HG03039 (cell line): ENCODE measurements around the gene PCK1.

Experiments used
- ATAC-seq: cut with Tn5 transposase; IDR thresholded peaks from one replicate; pipeline ENCODE4 v1.9.1; 2021; ENCODE audit warnings: mild to moderate bottlenecking, moderate library complexity; ENCODE audit not compliant: unreplicated experiment

PCK1 gene

GRCh38 chr20:57559658-57560553, 1.0 kb upstream of the PCK1 start:
- no peak for ATAC-seq

- ATAC-seq, result no peak
Measured at GRCh38 chr20:57561356-57562279, 708 bp downstream of the PCK1 start.

GRCh38 chr20:57562541-57563465, 1.9 kb downstream of the PCK1 start:
- no peak for ATAC-seq

GRCh38 chr20:57563522-57563921, 2.6 kb downstream of the PCK1 start:
- no peak for ATAC-seq

- no peak for ATAC-seq
Measured at GRCh38 chr20:57564180-57564802, 3.4 kb downstream of the PCK1 start.

GRCh38 chr20:57564951-57565642, 4.2 kb downstream of the PCK1 start:
- no peak for ATAC-seq

- no peak for ATAC-seq
Measured at GRCh38 chr20:57566399-57566798, 5.5 kb downstream of the PCK1 start.

GRCh38 chr20:57566803-57567459, 6.0 kb downstream of the PCK1 start:
- no peak for ATAC-seq

GRCh38 chr20:57567471-57568079, 6.7 kb downstream of the PCK1 start:
- no peak for ATAC-seq

GRCh38 chr20:57568088-57568896, 7.4 kb downstream of the PCK1 start:
- no peak for ATAC-seq

GRCh38 chr20:57568960-57569359, 8.1 kb downstream of the PCK1 start:
- ATAC-seq, result no peak

- ATAC-seq, result no peak
Measured at GRCh38 chr20:57570145-57570850, 9.4 kb downstream of the PCK1 start.

GRCh38 chr20:57570920-57571319, 10.0 kb downstream of the PCK1 start:
- no peak for ATAC-seq

GRCh38 chr20:57571782-57572416, 11.0 kb downstream of the PCK1 start:
- no peak for ATAC-seq

- ATAC-seq, result no peak
Measured at GRCh38 chr20:57573242-57573641, 12.3 kb downstream of the PCK1 start.

GRCh38 chr20:57573894-57574293, 13.0 kb downstream of the PCK1 start:
- no peak for ATAC-seq

- ATAC-seq, result no peak
Measured at GRCh38 chr20:57574954-57575353, 14.0 kb downstream of the PCK1 start.
